ENCODE measurements around the gene CT45A6. TPM values are rescaled to one million over a fixed set of nuclear protein-coding genes. Genes with fewer than 3 reads are reported as not detected.
"Not testable (repeated sequence)": the region's sequence is repeated elsewhere in the genome, so short reads cannot be mapped to it uniquely, and the experiment has no call there.

The CT45A6 gene
- total RNA-seq (not detected), polyA plus RNA-seq (not detected)
- long read RNA-seq, donor 1, result 0 reads
- long read RNA-seq, donor 2, result 0 reads
- long read RNA-seq, donor 3, result 0 reads

GRCh38 chrX:135802687-135803086 lies at the start of gene CT45A6:
TSS of gene CT45A6 (minus strand) at chrX:135802787. CDS start at chrX:135798993, 3,794 bp downstream.
- H3K9me3 ChIP-seq; DNase-seq; ATAC-seq; intact Hi-C loops (cut with DNase I); H3K36me3 ChIP-seq; H3K4me3 ChIP-seq; H3K4me1 ChIP-seq; H3K27ac ChIP-seq; H3K27me3 ChIP-seq: not testable (repeated sequence)
- WGBS, 4 donors, result no CpG with 5 or more reads among the region's 16 CpGs

DNA sequence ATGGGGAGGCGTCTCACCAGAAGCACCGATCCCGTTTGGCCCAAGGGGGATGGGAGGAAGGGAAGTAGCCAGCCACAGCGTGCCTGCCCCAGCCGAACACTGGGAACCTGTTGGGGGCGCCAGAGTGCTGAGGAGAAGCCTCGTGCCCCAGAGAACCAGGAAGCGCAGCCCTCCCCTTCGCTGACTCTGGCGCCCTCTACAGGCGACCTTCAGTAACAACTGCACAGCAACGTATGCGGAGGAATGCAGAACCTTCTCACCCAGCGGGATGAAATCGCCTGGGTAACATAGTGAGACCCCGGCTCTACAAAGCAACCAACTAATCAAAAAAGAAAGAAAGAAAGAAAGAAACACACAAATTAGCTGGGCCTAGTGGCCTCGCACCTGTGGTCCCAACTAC lies 34.6 kb upstream of the CT45A6 start, which contains the start of gene CT45A7:
TSS of gene CT45A7 (minus strand) at position 101 of the 400 bp plus-strand sequence. CDS start 3,747 bp downstream, outside the sequence.
- H3K36me3 ChIP-seq; DNase-seq; H3K27ac ChIP-seq; ATAC-seq; H3K4me1 ChIP-seq; H3K9me3 ChIP-seq; H3K27me3 ChIP-seq; intact Hi-C loops (cut with DNase I); H3K4me3 ChIP-seq: not testable (repeated sequence)
- no CpG with 5 or more reads among the region's 17 CpGs for WGBS, 4 donors

DNA sequence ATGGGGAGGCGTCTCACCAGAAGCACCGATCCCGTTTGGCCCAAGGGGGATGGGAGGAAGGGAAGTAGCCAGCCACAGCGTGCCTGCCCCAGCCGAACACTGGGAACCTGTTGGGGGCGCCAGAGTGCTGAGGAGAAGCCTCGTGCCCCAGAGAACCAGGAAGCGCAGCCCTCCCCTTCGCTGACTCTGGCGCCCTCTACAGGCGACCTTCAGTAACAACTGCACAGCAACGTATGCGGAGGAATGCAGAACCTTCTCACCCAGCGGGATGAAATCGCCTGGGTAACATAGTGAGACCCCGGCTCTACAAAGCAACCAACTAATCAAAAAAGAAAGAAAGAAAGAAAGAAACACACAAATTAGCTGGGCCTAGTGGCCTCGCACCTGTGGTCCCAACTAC lies 17.3 kb upstream of the CT45A6 start, which contains the start of gene CT45A2:
TSS of gene CT45A2 (minus strand) at position 101 of the 400 bp plus-strand sequence. CDS start 3,747 bp downstream, outside the sequence.
- DNase-seq; H3K27ac ChIP-seq; H3K27me3 ChIP-seq; intact Hi-C loops (cut with DNase I); ATAC-seq; H3K36me3 ChIP-seq; H3K9me3 ChIP-seq; H3K4me3 ChIP-seq; H3K4me1 ChIP-seq: not testable (repeated sequence)
- whole genome bisulfite sequencing, 4 donors, result no CpG with 5 or more reads among the region's 17 CpGs

DNA sequence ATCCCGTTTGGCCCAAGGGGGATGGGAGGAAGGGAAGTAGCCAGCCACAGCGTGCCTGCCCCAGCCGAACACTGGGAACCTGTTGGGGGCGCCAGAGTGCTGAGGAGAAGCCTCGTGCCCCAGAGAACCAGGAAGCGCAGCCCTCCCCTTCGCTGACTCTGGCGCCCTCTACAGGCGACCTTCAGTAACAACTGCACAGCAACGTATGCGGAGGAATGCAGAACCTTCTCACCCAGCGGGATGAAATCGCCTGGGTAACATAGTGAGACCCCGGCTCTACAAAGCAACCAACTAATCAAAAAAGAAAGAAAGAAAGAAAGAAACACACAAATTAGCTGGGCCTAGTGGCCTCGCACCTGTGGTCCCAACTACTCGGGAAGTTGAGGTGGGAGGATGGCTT lies 17.2 kb downstream of the CT45A6 start, which contains the start of gene CT45A5:
TSS of gene CT45A5 (minus strand) at position 101 of the 400 bp plus-strand sequence. CDS start 3,774 bp downstream, outside the sequence.
- H3K36me3 ChIP-seq; DNase-seq; H3K27ac ChIP-seq; ATAC-seq; H3K4me3 ChIP-seq; H3K27me3 ChIP-seq; H3K4me1 ChIP-seq; intact Hi-C loops (cut with DNase I); H3K9me3 ChIP-seq: not testable (repeated sequence)
- WGBS, 4 donors, result no CpG with 5 or more reads among the region's 16 CpGs

- H3K27ac ChIP-seq; H3K4me1 ChIP-seq; H3K27me3 ChIP-seq; DNase-seq; ATAC-seq; intact Hi-C loops (cut with DNase I); H3K9me3 ChIP-seq; H3K4me3 ChIP-seq; H3K36me3 ChIP-seq: not testable (repeated sequence)
- no CpG with 5 or more reads among the region's 17 CpGs for WGBS, 4 donors
Measured at GRCh38 chrX:135768091-135768490, 34.5 kb downstream of the CT45A6 start, which contains the start of gene CT45A3. TSS of gene CT45A3 (minus strand) at chrX:135768191. CDS start at chrX:135764444, 3,747 bp downstream.

DNA sequence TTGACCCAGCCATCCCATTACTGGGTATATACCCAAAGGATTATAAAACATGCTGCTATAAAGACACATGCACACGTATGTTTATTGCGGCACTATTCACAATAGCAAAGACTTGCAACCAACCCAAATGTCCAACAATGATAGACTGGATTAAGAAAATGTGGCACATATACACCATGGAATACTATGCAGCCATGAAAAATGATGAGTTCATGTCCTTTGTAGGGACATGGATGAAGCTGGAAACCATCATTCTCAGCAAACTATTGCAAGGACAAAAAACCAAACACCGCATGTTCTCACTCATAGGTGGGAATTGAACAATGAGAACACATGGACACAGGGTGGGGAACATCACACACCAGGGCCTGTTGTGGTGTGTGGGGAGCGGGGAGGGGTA lies 57.8 kb downstream of the CT45A6 start:
- ATAC-seq; H3K36me3 ChIP-seq; H3K27me3 ChIP-seq; H3K4me1 ChIP-seq; H3K9me3 ChIP-seq; intact Hi-C loops (cut with DNase I); DNase-seq; H3K27ac ChIP-seq; H3K4me3 ChIP-seq: not testable (repeated sequence)
- 85 to 98% (median 89%) methylated on average over 4 of the region's 4 CpGs for WGBS, 4 donors

Other genes with a start within 250 kb of the CT45A6 start
- gene CT45A1, start 89.1 kb downstream of the CT45A6 start, total RNA-seq, result not detected
- not detected for gene CT45A1, start 89.1 kb downstream of the CT45A6 start, polyA plus RNA-seq
- not detected for gene CT45A3, start 34.6 kb downstream of the CT45A6 start, total RNA-seq
- gene CT45A3, start 34.6 kb downstream of the CT45A6 start, polyA plus RNA-seq, result not detected
- gene CT45A5, start 17.3 kb downstream of the CT45A6 start, total RNA-seq, result not detected
- gene CT45A5, start 17.3 kb downstream of the CT45A6 start, polyA plus RNA-seq, result not detected
- not detected for gene CT45A2, start 17.2 kb upstream of the CT45A6 start, total RNA-seq
- gene CT45A2, start 17.2 kb upstream of the CT45A6 start, polyA plus RNA-seq, result not detected
- gene CT45A7, start 34.5 kb upstream of the CT45A6 start, total RNA-seq, result not detected
- not detected for gene CT45A7, start 34.5 kb upstream of the CT45A6 start, polyA plus RNA-seq
- not detected for gene CT45A8, start 51.8 kb upstream of the CT45A6 start, total RNA-seq
- gene CT45A8, start 51.8 kb upstream of the CT45A6 start, polyA plus RNA-seq, result not detected
- gene CT45A9, start 69.0 kb upstream of the CT45A6 start, total RNA-seq, result not detected
- gene CT45A9, start 69.0 kb upstream of the CT45A6 start, polyA plus RNA-seq, result not detected
- not detected for gene CT45A10, start 90.7 kb upstream of the CT45A6 start, total RNA-seq
- not detected for gene CT45A10, start 90.7 kb upstream of the CT45A6 start, polyA plus RNA-seq
- not detected for gene SAGE1, start 90.9 kb upstream of the CT45A6 start, total RNA-seq
- not detected for gene SAGE1, start 90.9 kb upstream of the CT45A6 start, polyA plus RNA-seq
- gene MMGT1, start 171.2 kb upstream of the CT45A6 start, total RNA-seq, result 10 to 100 TPM; 22.8 to 34.4 (median 26.5) TPM
- 10 to 100 TPM in 1 of 2 donors, 1 to 10 TPM in 1; 1.6 to 28.6 TPM for gene MMGT1, start 171.2 kb upstream of the CT45A6 start, polyA plus RNA-seq
- 10 to 100 TPM; 14.3 to 23.2 (median 15.6) TPM for gene SLC9A6, start 182.6 kb upstream of the CT45A6 start, total RNA-seq
- 10 to 100 TPM; 10.6 to 20.5 TPM for gene SLC9A6, start 182.6 kb upstream of the CT45A6 start, polyA plus RNA-seq